Cortex of kidney (tissue), 1 donor: ENCODE measurements around the gene HHLA2.
"Not testable (repeated sequence)": the region's sequence is repeated elsewhere in the genome, so short reads cannot be mapped to it uniquely, and the experiment has no call there.

Experiments used
- DNase-seq: peaks from one replicate; lab custom pipeline; 2025; lab: John Stamatoyannopoulos, UW

Gene HHLA2

DNA sequence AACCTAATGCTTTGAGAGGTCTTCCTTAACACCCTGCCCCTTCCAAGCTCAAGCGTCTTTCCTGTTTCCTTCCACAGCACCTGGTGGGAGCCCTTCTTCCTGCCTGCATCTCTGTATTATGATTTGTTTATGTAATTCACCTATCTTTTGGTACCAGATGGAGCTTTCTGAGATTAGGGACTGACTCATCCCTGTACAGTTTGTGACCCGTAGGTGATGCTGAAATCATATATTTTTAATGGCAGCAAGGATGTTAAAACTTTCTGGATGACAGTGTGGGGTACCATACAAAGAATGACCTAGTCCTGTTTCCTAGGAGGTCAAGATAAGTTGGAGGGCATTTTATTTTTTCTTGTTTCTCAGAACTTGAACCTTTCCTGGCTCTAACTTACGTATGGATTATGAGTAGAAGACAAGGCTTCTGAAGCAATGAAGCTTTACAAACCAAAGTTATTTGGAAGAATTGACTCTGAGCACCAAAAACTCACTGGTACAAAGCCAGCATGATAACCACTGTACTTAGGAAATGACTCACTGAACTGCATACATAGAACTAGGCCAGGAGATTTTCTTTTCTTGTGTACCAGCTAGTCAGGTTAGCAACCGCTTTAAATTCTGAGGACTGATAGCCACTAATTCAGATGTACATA lies 46.6 kb downstream of the HHLA2 start:
- no peak for DNase-seq

DNA sequence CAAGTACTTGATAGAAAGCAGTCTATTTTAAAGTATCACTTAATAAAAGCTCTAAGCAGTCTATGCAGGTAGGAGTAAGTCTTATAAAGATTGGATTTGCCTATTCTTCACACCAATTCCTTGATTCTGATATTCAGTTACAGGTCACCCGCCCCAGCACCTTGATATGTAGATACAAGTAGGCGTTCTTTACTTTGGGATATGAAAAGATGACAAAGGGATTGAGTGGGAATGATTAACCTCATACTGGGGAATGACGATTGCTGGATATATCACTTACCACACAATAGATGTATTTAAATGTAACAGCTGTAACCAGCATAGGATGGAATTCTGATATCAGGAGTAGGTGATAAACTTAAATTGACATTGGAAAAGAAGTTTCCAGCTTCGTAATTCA lies 47.1 kb downstream of the HHLA2 start:
- DNase-seq, result no peak

DNA sequence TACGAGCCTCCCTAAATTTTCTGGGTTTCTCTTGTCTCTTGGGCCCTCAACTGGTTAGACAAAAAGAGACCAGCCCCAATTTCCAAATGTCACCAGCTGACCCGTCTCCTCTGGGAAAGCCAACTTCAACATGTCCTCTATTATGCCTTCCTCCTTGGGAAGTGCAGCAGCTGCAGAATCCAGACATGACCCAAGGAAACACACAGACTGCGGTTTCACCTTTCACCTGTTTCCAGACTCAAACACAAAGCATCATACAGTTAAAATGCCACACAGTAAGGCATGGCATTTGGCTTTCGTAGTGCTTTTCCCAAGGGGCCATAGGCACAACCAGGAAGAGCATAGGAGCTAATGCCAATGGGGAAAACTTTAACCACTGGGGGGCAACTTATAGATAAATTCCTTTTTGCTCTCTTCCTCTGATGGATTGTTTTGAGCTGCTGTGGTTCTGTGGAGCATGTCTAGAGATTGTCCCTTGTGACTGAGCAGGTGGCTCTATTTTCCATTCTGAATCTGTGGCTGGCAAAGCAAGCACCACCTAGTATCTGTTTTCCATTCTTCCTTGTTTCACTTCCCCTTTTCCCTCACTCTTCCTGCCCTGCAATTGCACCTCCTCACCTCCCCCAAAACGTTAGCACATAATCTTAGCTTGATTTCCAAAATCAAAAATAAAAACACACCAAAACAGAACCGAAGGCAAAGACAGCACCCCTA lies 49.3 kb downstream of the HHLA2 start:
- no peak for DNase-seq

- no peak for DNase-seq
Measured at GRCh38 chr3:108346301-108347227, 50.2 kb downstream of the HHLA2 start.

- no peak for DNase-seq
Measured at GRCh38 chr3:108352176-108352575, 55.8 kb downstream of the HHLA2 start.

DNA sequence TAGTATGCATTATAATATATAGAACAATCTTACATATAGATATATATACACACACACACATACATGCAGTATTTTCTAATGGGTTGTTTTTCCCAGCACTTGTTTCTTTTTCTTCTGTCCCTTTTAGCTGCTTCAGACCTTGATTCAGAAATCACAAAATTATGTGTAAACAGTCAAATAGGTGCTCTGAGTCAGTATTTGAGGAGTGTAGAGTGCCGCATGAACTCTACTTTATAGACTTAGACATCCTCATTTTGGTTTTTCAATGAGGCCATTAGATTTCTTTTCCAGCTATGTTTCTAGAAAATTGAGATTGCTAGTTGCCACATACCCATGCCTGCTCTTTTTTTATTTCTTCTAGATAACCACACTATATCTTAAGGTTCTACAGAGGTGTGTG lies 58.2 kb downstream of the HHLA2 start:
- DNase-seq, result no peak

DNA sequence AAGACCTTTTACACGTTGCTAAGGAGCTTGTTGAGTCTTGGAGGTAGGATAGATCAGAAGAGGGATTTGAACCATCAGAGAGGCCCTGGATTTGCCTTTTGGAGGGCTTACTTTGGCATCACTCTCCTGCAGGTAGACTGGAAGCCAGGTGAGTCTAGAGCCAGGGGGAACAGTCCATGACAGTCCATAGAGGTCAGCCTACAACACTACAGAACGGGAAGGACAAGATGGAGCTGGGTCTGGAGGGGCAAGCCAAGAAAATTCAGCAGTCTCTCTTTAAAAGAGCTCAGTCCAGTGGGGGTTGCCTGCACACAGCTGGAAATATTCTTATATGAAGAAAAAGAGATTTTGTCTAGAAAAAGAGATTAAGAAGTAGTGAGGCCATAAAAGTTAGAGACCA lies 60.7 kb downstream of the HHLA2 start:
- no peak for DNase-seq

DNA sequence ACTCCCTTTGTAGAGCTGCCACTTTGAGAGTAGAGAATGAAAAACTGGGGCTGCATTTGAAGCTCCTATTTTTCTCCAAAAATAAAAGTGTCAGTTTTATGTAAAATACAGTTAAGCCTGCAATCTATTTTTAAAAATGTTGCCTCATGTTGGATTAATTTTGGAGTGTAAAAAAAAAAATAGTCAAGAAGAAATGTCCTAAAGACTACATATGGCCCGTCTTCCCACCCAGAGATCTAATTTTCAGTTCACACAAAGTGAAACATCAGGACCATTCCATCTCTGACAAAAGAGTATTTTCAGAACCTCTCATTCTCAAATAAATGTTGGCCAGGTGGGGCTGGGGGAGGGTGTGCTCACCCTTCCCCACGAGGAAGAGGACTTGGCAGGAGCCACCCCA lies 62.7 kb downstream of the HHLA2 start:
- no peak for DNase-seq

DNA sequence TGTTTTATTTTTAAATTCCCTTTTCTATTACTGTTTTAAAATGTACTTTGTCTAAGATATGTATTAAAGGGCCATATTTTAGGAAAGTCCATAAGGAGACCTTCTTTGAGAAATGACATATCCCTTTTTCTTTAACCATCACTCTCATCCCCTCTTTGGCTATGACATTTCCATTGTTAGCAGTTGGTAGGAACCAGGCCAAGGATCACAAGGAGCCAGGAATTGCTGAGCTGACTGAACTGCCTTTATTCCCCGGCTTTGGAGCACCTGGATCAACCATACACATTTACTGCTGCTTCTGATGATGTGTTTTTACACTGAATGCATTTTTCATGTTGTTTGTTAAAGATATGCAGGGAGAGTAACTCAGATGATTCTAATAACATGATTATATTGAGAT lies 79.7 kb downstream of the HHLA2 start:
- DNase-seq, result no peak

GRCh38 chr3:108377384-108377783 lies 81.0 kb downstream of the HHLA2 start:
- no peak for DNase-seq

DNA sequence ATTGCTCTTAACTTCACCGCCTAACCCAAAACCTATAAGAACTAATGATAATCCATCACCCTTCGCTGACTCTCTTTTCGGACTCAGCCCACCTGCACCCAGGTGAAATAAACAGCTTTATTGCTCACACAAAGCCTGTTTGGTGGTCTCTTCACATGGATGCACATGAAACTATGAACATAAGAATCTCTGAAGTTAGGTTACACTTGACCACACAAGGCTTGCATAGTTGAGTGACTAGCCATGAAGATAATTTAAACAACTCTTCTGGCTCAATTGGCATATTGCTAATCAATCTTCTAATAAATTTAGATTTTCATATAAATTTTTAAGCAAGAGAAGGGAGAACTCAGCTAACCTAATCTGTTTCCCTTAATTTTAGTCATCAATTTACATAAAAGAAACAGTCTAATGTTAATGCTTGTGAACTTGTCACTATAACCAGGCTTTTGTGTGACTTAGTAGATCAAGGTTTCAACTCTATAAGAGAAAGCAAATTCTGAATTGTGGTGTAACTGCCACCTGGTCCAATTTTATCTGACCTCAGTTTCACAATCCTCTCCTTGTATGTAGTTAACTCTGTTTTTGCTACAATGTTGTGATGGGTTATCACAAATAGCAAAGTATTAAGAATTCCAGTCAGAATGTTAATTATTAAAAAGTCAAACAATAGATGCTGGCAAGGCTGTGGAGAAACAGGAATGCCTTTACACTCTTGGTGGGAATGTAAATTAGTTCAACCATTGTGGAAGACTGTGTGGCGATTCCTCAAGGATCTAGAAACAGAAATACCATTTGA lies 82.0 kb downstream of the HHLA2 start:
- DNase-seq, result no peak

DNA sequence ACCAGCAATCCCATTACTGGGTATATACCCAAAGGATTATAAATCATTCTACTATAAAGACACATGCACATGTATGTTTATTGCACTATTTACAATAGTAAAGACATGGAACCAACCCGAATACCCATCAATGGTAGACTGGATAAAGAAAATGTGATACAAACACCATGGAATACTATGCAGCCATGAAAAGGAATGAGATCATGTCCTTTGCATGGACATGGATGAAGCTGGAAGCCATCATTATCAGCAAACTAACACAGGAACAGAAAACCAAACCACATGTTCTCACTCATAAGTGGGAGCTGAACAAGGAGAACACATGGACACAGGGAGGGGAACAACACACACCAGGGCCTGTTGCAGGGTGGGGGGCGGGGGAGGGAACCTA lies 82.6 kb downstream of the HHLA2 start:
- not testable (repeated sequence) for DNase-seq

GRCh38 chr3:108380128-108380795 lies 83.9 kb downstream of the HHLA2 start:
- DNase-seq, result no peak

DNA sequence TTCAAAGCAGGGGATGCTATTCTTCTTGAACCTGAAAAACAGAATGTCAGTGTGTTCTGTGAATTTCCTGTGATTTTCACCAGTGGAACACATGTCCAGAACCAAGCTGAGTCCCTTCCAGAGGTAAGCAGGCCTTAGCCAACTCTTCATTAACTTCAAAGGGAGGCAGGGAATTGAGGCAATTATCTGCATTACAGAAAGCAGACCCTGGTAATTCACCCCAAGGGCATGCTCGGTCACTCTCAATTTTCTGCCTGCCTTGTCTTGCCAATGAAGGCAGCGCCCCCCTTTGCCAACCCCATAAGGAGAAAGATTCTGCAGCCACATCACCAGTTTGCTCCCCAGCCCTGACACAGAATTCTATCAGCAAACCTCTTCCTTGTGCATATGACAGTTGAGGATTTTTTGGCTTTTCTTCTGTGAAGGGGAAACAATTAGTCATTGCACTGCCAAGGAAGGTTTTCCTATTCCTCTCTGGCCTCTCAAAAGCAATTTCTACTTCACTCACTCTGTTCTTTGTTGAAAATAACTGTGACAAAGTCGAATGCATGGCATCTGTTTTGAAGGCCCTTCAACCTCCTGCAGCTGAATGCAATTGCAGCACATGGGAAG lies 85.3 kb downstream of the HHLA2 start:
- DNase-seq, result no peak

GRCh38 chr3:108383306-108383705 lies 87.0 kb downstream of the HHLA2 start:
- no peak for DNase-seq

DNA sequence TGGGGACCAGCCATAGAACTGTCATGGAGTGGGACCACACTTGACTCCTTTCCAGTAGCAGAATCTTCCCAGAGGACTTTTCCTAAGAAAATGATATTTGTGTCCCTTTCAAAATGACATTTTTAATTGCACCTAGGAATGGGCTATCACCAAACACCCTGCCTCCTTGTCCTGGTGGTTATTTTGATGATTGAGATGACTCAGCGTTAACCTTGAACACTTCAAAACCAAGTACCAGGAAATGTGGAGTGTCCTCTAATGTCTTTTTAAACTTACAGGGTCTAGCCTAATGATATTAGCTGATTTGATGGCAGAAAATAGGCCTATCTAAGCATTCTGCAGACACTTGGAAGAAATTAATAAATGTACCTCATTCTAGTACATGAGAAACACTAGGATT lies 90.7 kb downstream of the HHLA2 start:
- no peak for DNase-seq

GRCh38 chr3:108388136-108389132 lies 92.1 kb downstream of the HHLA2 start:
- no peak for DNase-seq

GRCh38 chr3:108389372-108389771 lies 93.0 kb downstream of the HHLA2 start:
- no peak for DNase-seq

GRCh38 chr3:108391917-108392593 lies 95.7 kb downstream of the HHLA2 start:
- DNase-seq, result no peak
